Head of caudate nucleus (tissue), 42 donors: ENCODE data around the gene CBY2.
"Not testable (repeated sequence)": the region's sequence is repeated elsewhere in the genome, so short reads cannot be mapped to it uniquely, and the experiment has no call there.

ENCODE experiments used
- DNase-seq, 42 donors: peaks; one replicate each; pipeline versions ENCODE4 v3.0.0 to v3.0.0-alpha.2; 2020 to 2021; ENCODE audit warnings: mixed read lengths in 7 of 42
- intact Hi-C: fragments of 100-400 bp; cut with DNase I; formaldehyde crosslinking; loops from one replicate; pipeline ENCODE4 v1.15.0; 2022

Gene CBY2

GRCh38 chr13:45702088-45702487 lies at the start of gene CBY2:
Gene CBY2 (plus strand): TSS chr13:45702320. CDS start chr13:45702391, 71 bp downstream.
- intact Hi-C loops: no loop called here
- DNase-seq: no peak

- intact Hi-C loops: no loop called here
Measured at GRCh38 chr13:45654633-45655349, 47.3 kb upstream of the CBY2 start.

GRCh38 chr13:45658586-45659235 lies 43.4 kb upstream of the CBY2 start:
- intact Hi-C loops: no loop called here
- no peak for DNase-seq

More at GRCh38 chr13:45654633-45655349, 47.3 kb upstream of the CBY2 start:
- no peak for DNase-seq

- intact Hi-C loops: no loop called here
- no peak for DNase-seq
Measured at GRCh38 chr13:45659536-45659935, 42.6 kb upstream of the CBY2 start.

GRCh38 chr13:45660458-45660857 lies 41.7 kb upstream of the CBY2 start:
- DNase-seq, intact Hi-C loops: not testable (repeated sequence)

- DNase-seq: peak in 24 of 42 donors; percentile 4 to 76 (median 36)
- intact Hi-C loops: no loop called here
Measured at GRCh38 chr13:45662162-45662561, 40.0 kb upstream of the CBY2 start.

GRCh38 chr13:45662903-45663302 lies 39.2 kb upstream of the CBY2 start:
- intact Hi-C loops, DNase-seq: not testable (repeated sequence)

- DNase-seq, intact Hi-C loops: not testable (repeated sequence)
Measured at GRCh38 chr13:45669626-45670025, 32.5 kb upstream of the CBY2 start.

- no peak for DNase-seq
- intact Hi-C loops: no loop called here
Measured at GRCh38 chr13:45670189-45670885, 31.8 kb upstream of the CBY2 start.

- intact Hi-C loops: no loop called here
- DNase-seq: no peak
Measured at GRCh38 chr13:45674908-45675307, 27.2 kb upstream of the CBY2 start.

- intact Hi-C loops: no loop called here
- no peak for DNase-seq
Measured at GRCh38 chr13:45678282-45678681, 23.8 kb upstream of the CBY2 start.

GRCh38 chr13:45681113-45681512 lies 21.0 kb upstream of the CBY2 start:
- intact Hi-C loops: no loop called here
- no peak for DNase-seq

GRCh38 chr13:45682494-45683008 lies 19.6 kb upstream of the CBY2 start:
- no peak for DNase-seq
- intact Hi-C loops: no loop called here

- intact Hi-C loops: no loop called here
- no peak for DNase-seq
Measured at GRCh38 chr13:45683701-45684100, 18.4 kb upstream of the CBY2 start.

GRCh38 chr13:45688577-45688976 lies 13.5 kb upstream of the CBY2 start:
- no peak for DNase-seq
- intact Hi-C loops: no loop called here

GRCh38 chr13:45690636-45691035 lies 11.5 kb upstream of the CBY2 start:
- intact Hi-C loops: no loop called here
- no peak for DNase-seq

GRCh38 chr13:45691251-45691650 lies 10.9 kb upstream of the CBY2 start:
- intact Hi-C loops: no loop called here
- DNase-seq: no peak

- intact Hi-C loops: no loop called here
- DNase-seq: no peak
Measured at GRCh38 chr13:45691667-45692066, 10.5 kb upstream of the CBY2 start.

GRCh38 chr13:45695198-45695730 lies 6.9 kb upstream of the CBY2 start:
- intact Hi-C loops: no loop called here

More at GRCh38 chr13:45695198-45695730, 6.9 kb upstream of the CBY2 start:
- no peak for DNase-seq
